GM21619 (cell line): ENCODE data around the gene STAT3.

ENCODE experiments used
- ATAC-seq: cut with Tn5 transposase; IDR thresholded peaks from one replicate; pipeline ENCODE4 v1.9.1; 2021; ENCODE audit not compliant: unreplicated experiment

Gene STAT3

GRCh38 chr17:42354956-42355843 lies 33.0 kb downstream of the STAT3 start:
- ATAC-seq = no peak

- ATAC-seq = no peak
These were observed 40.1 kb downstream of the STAT3 start for GRCh38 chr17:42348104-42348503.

DNA sequence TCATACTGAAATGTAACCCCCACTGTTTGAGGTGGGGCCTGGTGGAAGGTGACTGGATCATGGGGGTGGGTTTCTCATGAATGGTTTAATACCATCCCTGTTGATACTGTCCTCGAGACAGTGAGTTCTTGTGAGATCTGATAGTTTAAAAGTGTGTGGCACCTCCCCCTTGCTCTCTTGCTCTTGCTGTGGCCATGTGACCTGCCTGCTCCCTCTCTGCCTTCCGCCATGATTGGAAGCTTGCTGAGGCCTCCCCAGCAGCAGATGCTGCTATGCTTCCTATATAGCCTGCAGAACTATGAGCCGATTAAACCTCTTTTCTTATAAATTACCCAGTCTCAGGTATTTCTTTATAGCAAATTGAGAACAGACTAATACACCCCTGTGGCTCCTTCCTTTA lies 40.6 kb downstream of the STAT3 start:
- no peak for ATAC-seq

- no peak for ATAC-seq
These were observed 41.0 kb downstream of the STAT3 start for GRCh38 chr17:42347198-42347597.

DNA sequence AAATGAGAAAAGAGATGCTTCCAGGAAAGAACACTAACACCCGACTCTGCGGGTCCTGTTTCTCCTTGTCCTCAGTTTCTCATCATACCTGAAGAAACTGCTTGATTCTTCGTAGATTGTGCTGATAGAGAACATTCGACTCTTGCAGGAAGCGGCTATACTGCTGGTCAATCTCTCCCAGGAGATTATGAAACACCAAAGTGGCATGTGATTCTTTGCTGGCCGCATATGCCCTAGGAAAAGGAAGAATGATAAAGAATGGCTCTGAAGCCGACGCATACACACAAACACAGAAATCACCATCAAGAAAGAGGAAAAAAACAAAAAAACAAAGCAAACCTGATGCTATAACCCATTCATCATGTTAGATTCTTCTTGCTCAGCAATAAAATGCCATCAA lies 41.8 kb downstream of the STAT3 start:
- no peak for ATAC-seq

- no peak for ATAC-seq
These were observed 42.7 kb downstream of the STAT3 start for GRCh38 chr17:42345396-42346073.

DNA sequence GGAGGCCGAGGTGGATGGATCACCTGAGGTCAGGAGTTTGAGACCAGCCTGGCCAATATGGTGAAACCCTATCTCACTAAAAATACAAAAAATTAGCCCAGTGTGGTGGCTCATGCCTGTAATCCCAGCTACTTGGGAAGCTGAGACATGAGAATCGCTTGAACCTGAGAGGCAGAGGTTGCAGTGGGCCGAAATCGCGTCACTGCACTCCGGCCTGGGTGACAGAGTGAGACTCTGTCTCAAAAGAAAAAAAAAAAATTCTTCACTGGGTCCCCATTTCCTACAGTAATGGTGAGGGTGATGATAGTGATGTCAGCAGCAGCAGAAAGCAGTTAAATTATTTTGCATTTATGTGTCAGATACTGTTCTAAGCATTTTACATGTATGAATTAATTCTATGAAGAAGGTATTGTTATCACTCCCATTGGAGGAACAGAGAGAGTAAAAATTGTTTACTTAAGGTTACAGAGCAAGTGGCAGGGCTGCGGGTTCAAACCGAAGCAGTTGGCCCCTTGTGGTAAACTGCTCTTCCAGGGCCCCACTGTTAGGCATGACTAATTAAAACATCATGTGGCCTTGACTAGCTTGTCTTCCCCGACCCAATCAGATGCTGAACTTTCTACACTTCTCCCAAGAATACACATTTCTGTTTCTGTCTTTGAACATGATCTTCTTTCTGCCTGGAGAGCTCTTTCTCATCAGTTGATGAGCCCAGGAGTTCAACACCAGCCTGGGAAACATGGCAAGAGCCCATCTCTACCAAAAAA lies 45.8 kb downstream of the STAT3 start:
- ATAC-seq = no peak

DNA sequence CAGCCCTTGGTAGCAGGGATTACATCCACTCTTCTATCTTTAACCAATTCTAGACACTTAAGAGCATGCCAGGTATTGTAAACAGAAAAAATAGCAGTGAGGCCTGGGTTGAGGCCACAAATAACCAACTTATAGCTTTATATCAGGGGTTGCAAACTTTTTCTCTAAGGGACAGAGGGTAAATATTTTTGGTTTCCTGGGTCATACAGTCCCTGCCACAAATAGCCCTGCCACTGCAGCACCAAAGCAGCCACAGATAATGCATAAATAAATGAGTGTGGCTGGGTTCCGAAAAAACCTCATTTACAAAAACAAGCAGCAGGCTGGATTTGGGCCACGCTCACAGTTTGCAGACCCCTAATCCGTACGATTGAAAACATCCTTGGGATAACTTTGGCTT lies 46.7 kb downstream of the STAT3 start:
- ATAC-seq = no peak

DNA sequence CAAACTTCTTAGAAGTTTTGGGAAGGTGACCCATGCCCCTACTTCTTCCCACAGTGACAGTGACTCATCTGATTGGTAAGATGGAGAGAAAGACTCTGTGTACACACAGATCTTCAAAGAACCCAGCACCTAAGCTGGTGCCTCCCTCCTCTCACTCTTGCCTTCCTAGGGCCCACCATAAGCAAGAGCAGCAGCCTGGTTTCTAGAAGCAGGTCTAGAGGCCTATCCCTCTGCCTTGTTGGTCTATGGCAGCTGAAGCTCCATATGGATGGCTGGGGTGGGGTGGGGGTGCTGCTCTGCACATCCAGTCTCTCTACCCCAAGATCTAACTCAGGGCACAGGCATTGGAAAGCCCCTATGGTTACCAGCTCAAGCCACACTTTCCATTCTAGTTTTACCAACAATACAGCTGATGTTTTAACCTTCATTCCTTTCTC lies 47.5 kb downstream of the STAT3 start:
- no peak for ATAC-seq

DNA sequence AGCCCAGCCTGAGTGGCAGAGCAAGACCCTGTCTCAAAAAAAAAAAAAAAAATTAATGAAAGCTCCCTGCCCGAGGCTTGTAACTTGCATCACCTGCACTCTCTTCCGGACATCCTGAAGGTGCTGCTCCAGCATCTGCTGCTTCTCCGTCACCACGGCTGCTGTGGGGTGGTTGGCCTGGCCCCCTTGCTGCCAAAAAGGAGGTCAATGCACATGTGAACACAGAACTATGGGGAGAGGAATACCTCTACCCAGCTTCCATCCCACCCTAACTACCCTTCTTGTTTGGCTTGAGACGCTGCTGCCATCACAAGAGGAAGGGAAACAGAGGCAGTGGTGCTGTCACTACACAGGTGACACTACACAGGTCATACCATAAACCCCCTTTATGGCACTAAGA lies 49.0 kb downstream of the STAT3 start:
- ATAC-seq = no peak

DNA sequence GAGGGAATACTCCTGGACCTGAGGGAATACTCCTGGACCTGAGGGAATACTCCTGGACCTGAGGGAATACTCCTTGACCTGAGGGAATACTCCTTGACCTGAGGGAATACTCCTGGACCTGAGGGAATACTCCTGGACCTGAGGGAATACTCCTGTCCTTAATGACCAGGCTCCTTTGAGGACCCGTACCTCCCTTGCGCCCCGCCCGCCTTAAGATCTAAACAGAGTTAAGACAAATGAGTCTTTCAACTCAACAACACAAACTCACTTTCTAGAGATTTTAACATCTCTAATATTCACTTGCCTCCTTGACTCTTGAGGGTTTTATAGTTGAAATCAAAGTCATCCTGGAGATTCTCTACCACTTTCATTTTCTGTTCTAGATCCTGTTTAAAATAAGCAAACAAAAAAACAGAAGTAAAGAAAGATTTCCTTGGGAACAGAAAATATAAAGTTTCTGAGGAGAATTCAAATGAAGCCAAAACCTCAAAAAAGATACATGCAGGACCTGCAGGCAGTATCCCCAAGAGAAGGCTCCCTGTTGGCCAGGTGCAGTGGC lies 49.7 kb downstream of the STAT3 start:
- ATAC-seq = no peak

- peak; percentile 46 for ATAC-seq
These were observed 50.8 kb downstream of the STAT3 start for GRCh38 chr17:42337442-42337841.

DNA sequence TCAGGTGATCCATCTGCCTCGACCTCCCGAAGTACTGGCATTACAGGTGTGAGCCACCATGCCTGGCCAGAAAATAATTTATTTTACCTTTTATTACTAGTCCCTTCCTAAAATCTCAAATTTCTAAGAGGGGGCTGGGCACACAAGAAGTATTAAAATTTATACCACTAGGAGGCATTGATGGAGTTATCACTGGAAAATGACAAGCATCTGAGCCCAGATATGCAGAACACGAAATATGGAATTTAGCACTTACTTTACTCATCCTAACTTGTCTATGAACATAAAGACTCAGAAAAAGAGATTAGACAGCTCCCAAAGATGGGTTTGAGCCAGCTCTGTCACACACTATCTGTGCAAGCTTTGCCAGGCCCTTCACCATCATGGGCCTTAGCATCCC lies 53.6 kb downstream of the STAT3 start:
- ATAC-seq = no peak

DNA sequence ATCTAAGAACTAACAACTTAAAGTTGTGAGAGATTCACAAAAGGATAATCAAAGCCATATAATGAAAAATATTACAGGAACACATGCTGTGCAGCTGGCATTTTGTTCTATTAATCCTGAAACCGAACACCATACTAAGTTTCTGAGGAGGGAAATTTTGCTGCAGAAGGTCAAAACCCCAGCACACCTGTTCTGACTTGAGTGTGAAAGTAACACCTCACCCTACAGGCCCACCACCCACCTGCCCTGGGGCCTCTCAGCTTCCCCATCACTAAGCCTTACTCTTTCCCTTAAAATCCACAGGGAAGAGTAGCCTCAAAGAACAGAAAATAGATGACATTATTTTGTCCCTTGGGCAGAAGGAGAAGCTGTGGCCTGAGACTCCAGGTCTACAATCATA lies 55.2 kb downstream of the STAT3 start:
- ATAC-seq = no peak

- ATAC-seq = no peak
These were observed 58.9 kb downstream of the STAT3 start for GRCh38 chr17:42329025-42329976.

- no peak for ATAC-seq
These were observed 63.2 kb downstream of the STAT3 start for GRCh38 chr17:42325026-42325425.

DNA sequence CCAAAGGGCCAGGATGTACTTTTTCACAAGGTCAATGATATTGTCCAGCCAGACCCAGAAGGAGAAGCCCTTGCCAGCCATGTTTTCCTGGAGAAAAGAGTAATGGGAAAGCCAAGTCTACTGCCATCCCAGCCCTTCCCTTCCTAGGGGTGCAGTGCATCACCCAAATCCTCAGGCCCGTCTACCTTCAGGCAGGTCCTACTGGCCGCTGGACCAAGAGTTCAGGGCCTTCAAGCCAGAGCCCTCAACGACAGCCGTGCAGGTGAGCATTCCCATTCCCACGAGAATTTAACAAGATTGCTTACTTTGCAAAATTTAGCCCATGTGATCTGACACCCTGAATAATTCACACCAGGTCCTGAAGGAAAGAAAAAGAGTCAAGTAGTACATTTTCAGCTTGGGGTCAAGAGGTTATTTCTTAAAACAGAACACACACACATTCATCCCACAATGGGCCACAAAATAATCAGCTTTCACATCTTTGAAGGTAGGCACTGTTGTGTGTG lies 64.9 kb downstream of the STAT3 start:
- no peak for ATAC-seq

DNA sequence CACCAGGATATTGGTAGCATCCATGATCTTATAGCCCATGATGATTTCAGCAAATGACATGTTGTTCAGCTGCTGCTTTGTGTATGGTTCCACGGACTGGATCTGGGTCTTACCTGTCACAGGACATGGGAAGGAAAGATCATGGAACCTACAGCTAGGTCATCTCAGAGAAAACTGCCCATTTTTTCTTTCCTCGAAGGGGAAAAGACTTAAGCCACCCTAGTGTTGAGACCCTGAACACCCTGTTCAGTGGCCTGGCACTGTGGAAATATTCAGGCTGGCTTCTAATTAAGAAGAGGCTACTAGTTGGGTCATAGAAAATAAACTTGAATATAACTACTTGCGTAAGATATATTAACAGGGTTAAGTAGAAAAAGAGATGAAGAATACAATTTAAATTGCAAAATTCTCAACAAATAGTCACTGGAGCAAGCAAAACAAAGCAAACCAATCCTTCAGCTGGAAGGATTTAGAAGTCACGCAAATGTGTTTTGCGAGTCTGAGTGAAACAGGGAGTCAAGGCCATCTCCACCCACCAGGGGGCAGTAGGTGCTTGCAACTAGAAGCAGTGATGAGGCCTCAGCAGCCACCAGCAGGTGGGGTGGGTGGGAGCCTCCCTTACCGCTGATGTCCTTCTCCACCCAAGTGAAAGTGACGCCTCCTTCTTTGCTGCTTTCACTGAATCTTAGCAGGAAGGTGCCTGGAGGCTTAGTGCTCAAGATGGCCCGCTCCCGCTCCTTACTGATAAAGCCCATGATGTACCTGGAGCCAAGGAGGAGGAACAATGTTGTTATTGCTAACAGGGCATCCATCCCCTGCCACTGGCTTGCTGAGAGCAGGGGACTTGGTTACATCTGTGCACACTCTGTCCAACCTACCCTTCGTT lies 65.6 kb downstream of the STAT3 start:
- ATAC-seq = no peak

DNA sequence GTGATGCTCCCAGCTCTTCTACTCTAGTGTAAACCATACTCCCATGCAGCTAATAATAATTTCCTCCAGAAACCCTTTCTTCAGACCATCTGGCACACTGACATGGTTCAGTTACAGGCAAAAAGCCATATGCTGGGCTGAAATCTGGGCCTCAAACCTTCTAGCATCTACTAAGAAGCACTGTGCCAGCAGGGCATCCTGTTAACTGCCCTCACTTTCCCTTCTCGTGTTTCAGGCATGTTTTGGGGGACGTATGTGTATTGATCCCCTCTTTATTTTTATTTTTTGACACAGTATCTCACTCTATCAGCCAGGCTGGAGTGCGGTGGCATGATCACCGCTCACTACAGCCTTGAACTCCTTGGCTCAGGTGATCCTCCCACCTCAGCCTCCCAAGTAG lies 66.7 kb downstream of the STAT3 start:
- ATAC-seq = no peak
